HEK293 (cell line): Measurements from ENCODE around the gene HOGA1.
"Not testable (repeated sequence)": the region's sequence is repeated elsewhere in the genome, so short reads cannot be mapped to it uniquely, and the experiment has no call there.

Source experiments
- CTCF ChIA-PET: fragments of 350-600 bp; formaldehyde crosslinking; extraction: SDS; loops from one replicate; lab custom pipeline; 2021; ENCODE audit warnings: antibody characterized with exemption; lab: Yijun Ruan, JAX
- POLR2A ChIA-PET: fragments of 300-600 bp; formaldehyde crosslinking; extraction: SDS; loops from one replicate; lab custom pipeline; 2020; ENCODE audit warnings: antibody characterized with exemption, inconsistent platforms; lab: Yijun Ruan, JAX
- H3K27ac ChIP-seq: fragments of 200-500 bp; sonication (Bioruptor generic); 2 replicates; pipeline ENCODE4 v1.5.1; 2014; ENCODE audit warnings: low read depth, low read length, control low read depth, inconsistent platforms; ENCODE audit errors: extremely low read depth
- H3K36me3 ChIP-seq, 2 experiments: fragments of 200-500 bp in 1 of 2; sonication (Bioruptor generic) in 1 of 2; 1 replicate in 1 of 2; 2 replicates in 1 of 2; pipeline ENCODE4 v1.5.1; 2014 to 2017; ENCODE audit warnings: inconsistent platforms in 2 of 2, low read length in 2 of 2; ENCODE audit not compliant: control insufficient read depth in 2 of 2, insufficient read depth in 1 of 2
- H3K4me1 ChIP-seq: fragments of 200-500 bp; sonication (Bioruptor generic); 2 replicates; pipeline ENCODE4 v1.5.1; 2014; ENCODE audit warnings: mild to moderate bottlenecking, low read length, inconsistent platforms; ENCODE audit not compliant: control insufficient read depth, insufficient read depth
- H3K4me3 ChIP-seq: 2 replicates; pipeline ENCODE4 v1.5.1; 2011; ENCODE audit warnings: low read depth, mild to moderate bottlenecking, control low read depth, low read length, moderate library complexity
- H3K9me3 ChIP-seq: fragments of 200-500 bp; sonication (Bioruptor generic); 2 replicates; pipeline ENCODE4 v1.5.1; 2014; ENCODE audit warnings: low read depth, low read length, inconsistent platforms; ENCODE audit not compliant: control insufficient read depth, insufficient read depth
- EGR2 ChIP-seq: fragments of 450-650 bp; formaldehyde crosslinking; IDR thresholded peaks from 2 replicates; pipeline ENCODE4 v1.5.1; 2016; ENCODE audit warnings: low read depth, missing biosample characterization, missing genetic modification characterization
- HOXA7 ChIP-seq: sonication (generic); formaldehyde crosslinking; IDR thresholded peaks from 2 replicates; pipeline ENCODE4 v1.8.1; 2022; ENCODE audit warnings: missing genetic modification reagents, borderline replicate concordance
- MZF1 ChIP-seq: fragments of 450-650 bp; formaldehyde crosslinking; IDR thresholded peaks from 2 replicates; pipeline ENCODE4 v1.5.1; 2017; ENCODE audit warnings: missing biosample characterization, missing genetic modification characterization, borderline replicate concordance
- PRDM1 ChIP-seq: fragments of 450-650 bp; formaldehyde crosslinking; IDR thresholded peaks from 2 replicates; pipeline ENCODE4; 2016; ENCODE audit warnings: missing biosample characterization, missing genetic modification characterization
- SP2 ChIP-seq: fragments of 450-650 bp; formaldehyde crosslinking; IDR thresholded peaks from 2 replicates; pipeline ENCODE4 v1.5.1; 2016; ENCODE audit warnings: missing biosample characterization, missing genetic modification characterization
- TRIM28 ChIP-seq: IDR thresholded peaks from 2 replicates; pipeline ENCODE4 v1.6.1; 2011; ENCODE audit warnings: low read length, control low read depth, borderline replicate concordance
- ZNF548 ChIP-seq: fragments of 450-650 bp; formaldehyde crosslinking; IDR thresholded peaks from 2 replicates; pipeline ENCODE4 v1.5.1; 2016; ENCODE audit warnings: missing biosample characterization, missing genetic modification characterization
- ZNF561 ChIP-seq: fragments of 450-650 bp; IDR thresholded peaks from 2 replicates; pipeline ENCODE4 v1.5.1; 2018; ENCODE audit warnings: missing biosample characterization, missing genetic modification characterization, borderline replicate concordance
- ZNF571 ChIP-seq: fragments of 450-650 bp; formaldehyde crosslinking; IDR thresholded peaks from 2 replicates; pipeline ENCODE4 v1.5.0; 2017; ENCODE audit warnings: missing biosample characterization, missing genetic modification characterization
- ZNF677 ChIP-seq: fragments of 450-650 bp; IDR thresholded peaks from 2 replicates; pipeline ENCODE4 v1.5.0; 2018; ENCODE audit warnings: missing biosample characterization, mild to moderate bottlenecking, missing genetic modification characterization, moderate library complexity
- TF ChIP-seq, protein P1 (sequence below): fragments of 450-650 bp; formaldehyde crosslinking; conservative IDR thresholded peaks from 2 replicates; pipeline ENCODE4 v1.5.1; 2016; ENCODE audit warnings: low read depth, missing biosample characterization, missing genetic modification characterization
- TF ChIP-seq, protein P2 (sequence below): fragments of 450-650 bp; formaldehyde crosslinking; IDR thresholded peaks from 2 replicates; pipeline ENCODE4 v1.5.1; 2016; ENCODE audit warnings: missing biosample characterization, missing genetic modification characterization
- TF ChIP-seq, protein P3 (sequence below): fragments of 450-650 bp; formaldehyde crosslinking; IDR thresholded peaks from 2 replicates; pipeline ENCODE4 v1.5.1; 2016; ENCODE audit warnings: missing biosample characterization, missing genetic modification characterization

HOGA1 gene

DNA sequence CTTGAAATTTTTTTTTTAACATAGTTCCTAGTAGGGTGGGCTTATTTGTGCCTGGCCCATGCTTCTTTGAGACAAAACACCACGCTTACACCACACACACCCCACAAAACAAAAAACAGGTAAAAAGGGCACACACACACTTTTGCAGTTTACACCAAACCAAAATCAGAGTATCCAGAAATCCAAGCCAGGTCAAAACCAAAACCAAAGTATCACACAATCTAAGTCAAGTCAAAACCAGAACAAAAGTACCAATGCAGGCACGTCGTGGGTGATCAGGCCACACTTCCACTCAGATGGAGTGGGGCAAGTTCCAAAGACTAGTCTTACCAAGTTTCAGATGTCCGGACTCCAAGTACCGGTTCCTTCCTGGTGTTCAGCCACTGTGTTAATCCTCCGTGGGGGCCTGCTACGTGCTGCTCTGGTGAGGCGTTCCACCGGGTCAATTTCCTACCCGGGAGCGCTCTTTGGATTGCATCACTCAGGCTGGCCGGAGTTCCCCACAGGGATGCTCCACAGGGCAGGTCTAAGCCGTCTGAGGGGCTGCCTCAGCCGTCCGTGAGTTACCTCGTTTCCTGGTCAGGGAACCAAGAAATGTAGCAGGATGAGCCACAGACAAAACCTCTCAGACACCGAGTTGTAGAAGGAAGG lies 23.3 kb upstream of the HOGA1 start:
- POLR2A ChIA-PET, H3K36me3 ChIP-seq, H3K9me3 ChIP-seq, H3K4me3 ChIP-seq, H3K27ac ChIP-seq, H3K4me1 ChIP-seq, CTCF ChIA-PET: not testable (repeated sequence)
- TF ChIP-seq ZNF677 (tag by site-specific recombination), result 0 out of 2 replicates have a peak, but pooled peaks have one; percentile 26

DNA sequence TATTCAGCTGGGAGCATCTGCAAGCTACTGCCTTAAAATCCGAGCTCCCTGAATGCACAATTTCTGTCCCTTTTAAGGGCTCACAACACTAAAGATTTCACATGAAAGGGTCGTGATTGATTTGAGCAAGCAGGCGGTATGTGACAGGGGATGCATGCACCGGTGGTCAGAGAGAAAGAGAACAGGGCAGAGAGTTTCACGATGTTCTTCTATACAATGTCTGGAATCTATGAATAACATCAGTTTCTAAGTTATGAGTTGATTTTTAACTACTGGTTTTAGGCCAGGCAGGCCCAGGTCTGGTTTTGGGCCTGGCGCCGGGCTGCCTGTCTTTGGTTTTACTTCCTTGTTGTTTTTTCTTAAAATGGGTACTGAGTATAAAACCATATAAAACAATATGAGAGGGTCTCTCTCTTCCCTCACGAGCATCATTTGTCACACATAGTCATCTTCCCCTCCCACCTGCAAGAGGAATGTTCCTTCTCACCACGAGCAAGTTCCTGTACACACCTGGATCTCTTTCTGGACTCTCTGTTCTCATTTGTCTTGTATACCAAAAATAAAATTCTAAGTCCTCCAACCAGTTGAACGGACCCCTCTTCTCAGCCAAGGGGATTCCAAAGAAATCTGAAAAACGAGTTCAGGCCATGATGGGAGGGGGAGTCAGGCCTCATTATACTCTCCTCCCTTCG lies 22.7 kb upstream of the HOGA1 start:
- H3K36me3 ChIP-seq, POLR2A ChIA-PET, H3K4me1 ChIP-seq, H3K9me3 ChIP-seq, CTCF ChIA-PET, H3K4me3 ChIP-seq, H3K27ac ChIP-seq: not testable (repeated sequence)

DNA sequence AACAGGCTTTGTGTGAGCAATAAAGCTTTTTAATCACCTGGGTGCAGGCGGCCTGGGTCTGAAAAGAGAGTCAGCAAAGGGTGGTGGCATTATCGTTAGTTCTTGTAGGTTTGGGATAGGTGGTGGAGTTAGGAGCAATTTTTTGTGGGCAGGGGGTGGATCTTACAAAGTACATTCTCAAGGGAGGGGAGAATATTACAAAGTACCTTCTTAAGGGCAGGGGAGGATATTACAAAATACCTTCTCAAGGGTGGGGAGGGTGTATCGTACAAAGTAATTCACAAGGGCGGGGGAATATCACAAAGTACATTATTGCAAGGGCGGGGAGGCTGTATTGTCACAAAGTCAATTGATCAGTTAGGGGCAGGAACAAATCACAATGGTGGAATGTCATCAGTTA lies 21.9 kb upstream of the HOGA1 start:
- H3K4me1 ChIP-seq, CTCF ChIA-PET, POLR2A ChIA-PET: not testable (repeated sequence)

DNA sequence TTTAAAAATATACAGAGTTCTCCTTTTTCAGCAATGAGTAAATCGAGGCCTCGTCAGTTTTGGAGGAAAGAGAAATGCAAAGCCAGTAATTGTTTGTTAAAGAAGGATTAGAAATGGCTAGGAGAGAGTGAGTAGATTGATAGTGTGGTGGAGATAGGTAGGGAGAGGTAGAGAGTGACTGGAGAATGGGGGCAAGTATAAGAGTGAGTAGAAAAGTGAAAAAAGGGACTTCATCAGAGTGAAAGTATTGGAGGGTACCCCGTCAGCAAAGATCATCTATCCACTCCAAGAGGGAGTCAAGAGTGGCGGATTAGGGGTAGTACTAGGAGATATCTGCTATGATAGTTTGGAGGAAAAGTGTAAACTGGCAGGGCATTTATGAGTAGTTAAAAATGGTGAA lies 20.9 kb upstream of the HOGA1 start:
- ChIA-PET CTCF (interaction anchor here (2.1 kb wide), 1 partner anchor 10 kb away, joined by 7 read pairs; no protein-coding TSS in a partner anchor), POLR2A (no interaction called here)

More for the DNA sequence above, 21.9 kb upstream of the HOGA1 start:
- not testable (repeated sequence) for H3K36me3 ChIP-seq, H3K9me3 ChIP-seq, H3K27ac ChIP-seq, H3K4me3 ChIP-seq

DNA sequence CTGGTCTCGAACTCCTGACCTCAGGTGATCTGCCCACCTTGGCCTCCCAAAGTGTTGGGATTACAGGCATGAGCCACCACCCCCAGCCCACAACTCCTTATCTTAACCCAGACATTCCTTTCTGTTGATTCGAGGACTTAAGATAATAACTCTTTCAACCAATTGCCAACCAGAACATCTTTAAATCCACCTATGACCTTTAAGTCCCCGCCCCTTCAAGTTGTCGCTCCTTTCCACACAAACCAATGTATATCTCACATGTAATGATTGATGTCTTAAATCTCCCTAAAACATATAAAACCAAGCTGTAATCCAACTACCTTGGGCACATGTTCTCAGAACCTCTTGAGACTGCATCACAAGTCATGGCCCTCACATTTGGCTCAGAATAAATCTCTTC lies 19.4 kb upstream of the HOGA1 start:
- ChIA-PET CTCF (interaction anchor here (0.8 to 2.1 kb wide), 2 partner anchors 11 to 14 kb away, joined by 3 to 7 read pairs; no protein-coding TSS in a partner anchor), POLR2A (no interaction called here)
- TF ChIP-seq, protein P1, sequence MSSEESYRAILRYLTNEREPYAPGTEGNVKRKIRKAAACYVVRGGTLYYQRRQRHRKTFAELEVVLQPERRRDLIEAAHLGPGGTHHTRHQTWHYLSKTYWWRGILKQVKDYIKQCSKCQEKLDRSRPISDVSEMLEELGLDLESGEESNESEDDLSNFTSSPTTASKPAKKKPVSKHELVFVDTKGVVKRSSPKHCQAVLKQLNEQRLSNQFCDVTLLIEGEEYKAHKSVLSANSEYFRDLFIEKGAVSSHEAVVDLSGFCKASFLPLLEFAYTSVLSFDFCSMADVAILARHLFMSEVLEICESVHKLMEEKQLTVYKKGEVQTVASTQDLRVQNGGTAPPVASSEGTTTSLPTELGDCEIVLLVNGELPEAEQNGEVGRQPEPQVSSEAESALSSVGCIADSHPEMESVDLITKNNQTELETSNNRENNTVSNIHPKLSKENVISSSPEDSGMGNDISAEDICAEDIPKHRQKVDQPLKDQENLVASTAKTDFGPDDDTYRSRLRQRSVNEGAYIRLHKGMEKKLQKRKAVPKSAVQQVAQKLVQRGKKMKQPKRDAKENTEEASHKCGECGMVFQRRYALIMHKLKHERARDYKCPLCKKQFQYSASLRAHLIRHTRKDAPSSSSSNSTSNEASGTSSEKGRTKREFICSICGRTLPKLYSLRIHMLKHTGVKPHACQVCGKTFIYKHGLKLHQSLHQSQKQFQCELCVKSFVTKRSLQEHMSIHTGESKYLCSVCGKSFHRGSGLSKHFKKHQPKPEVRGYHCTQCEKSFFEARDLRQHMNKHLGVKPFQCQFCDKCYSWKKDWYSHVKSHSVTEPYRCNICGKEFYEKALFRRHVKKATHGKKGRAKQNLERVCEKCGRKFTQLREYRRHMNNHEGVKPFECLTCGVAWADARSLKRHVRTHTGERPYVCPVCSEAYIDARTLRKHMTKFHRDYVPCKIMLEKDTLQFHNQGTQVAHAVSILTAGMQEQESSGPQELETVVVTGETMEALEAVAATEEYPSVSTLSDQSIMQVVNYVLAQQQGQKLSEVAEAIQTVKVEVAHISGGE (tag by site-specific recombination), result no peak
- no peak for TF ChIP-seq HOXA7
- 0 out of 2 replicates have a peak, but pooled peaks have one; percentile 6 for TF ChIP-seq EGR2 (tag by site-specific recombination)
- TF ChIP-seq, protein P2, sequence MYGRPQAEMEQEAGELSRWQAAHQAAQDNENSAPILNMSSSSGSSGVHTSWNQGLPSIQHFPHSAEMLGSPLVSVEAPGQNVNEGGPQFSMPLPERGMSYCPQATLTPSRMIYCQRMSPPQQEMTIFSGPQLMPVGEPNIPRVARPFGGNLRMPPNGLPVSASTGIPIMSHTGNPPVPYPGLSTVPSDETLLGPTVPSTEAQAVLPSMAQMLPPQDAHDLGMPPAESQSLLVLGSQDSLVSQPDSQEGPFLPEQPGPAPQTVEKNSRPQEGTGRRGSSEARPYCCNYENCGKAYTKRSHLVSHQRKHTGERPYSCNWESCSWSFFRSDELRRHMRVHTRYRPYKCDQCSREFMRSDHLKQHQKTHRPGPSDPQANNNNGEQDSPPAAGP (tag by site-specific recombination), result no peak
- no peak for TF ChIP-seq ZNF548 (tag by site-specific recombination)
- TF ChIP-seq ZNF571, result no peak
- no peak for TF ChIP-seq TRIM28
- TF ChIP-seq, protein P3, sequence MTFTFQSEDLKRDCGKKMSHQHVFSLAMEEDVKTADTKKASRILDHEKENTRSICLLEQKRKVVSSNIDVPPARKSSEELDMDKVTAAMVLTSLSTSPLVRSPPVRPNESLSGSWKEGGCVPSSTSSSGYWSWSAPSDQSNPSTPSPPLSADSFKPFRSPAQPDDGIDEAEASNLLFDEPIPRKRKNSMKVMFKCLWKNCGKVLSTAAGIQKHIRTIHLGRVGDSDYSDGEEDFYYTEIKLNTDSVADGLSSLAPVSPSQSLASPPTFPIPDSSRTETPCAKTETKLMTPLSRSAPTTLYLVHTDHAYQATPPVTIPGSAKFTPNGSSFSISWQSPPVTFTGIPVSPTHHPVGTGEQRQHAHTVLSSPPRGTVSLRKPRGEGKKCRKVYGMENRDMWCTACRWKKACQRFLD (tag by site-specific recombination), result no peak
- TF ChIP-seq SP2 (tag by site-specific recombination), result peak; percentile 32; the same call in 1 of the 2 replicates
- TF ChIP-seq ZNF561 (tag by site-specific recombination), result no peak
- H3K4me3 ChIP-seq, result no peak overlapping the region
- peaks cover 0 to 6% of the 10 kb centered on the region in 2 experiments; a peak in 2 of 3 replicates for H3K36me3 ChIP-seq
- 0 out of 2 replicates have a peak, but pooled peaks cover 2% of the 10 kb centered on the region for H3K4me1 ChIP-seq
- H3K9me3 ChIP-seq, result no peaks in the 10 kb centered on the region
- H3K27ac ChIP-seq, result no peak overlapping the region

More for the DNA sequence above, 20.9 kb upstream of the HOGA1 start:
- H3K4me1 ChIP-seq, result 0 out of 2 replicates have a peak, but pooled peaks cover 2% of the 10 kb centered on the region
- no peak overlapping the region for H3K4me3 ChIP-seq
- no peaks in the 10 kb centered on the region; a peak in 1 of 3 replicates for H3K36me3 ChIP-seq
- no peaks in the 10 kb centered on the region for H3K9me3 ChIP-seq
- TF ChIP-seq MZF1 (tag by site-specific recombination) (no peak), PRDM1 (tag by site-specific recombination) (peak; percentile 97)
- no peak overlapping the region for H3K27ac ChIP-seq
